GM18867 (cell line): ENCODE data around the gene HYAL3.

Experiments used
- ATAC-seq: cut with Tn5 transposase; IDR thresholded peaks from one replicate; pipeline ENCODE4 v1.9.1; 2021; ENCODE audit warnings: mild to moderate bottlenecking, moderate library complexity; ENCODE audit not compliant: unreplicated experiment

The HYAL3 gene

GRCh38 chr3:50298836-50299637 lies at the start of gene HYAL3, which contains the start of gene NAA80:
Gene HYAL3 (minus strand): TSS chr3:50299405. CDS start chr3:50295602, 3,803 bp downstream.
Gene NAA80 (minus strand): TSS chr3:50299405. CDS start chr3:50297463, 1,942 bp downstream.
- peak; percentile 84 for ATAC-seq

GRCh38 chr3:50347187-50347813 lies 48.1 kb upstream of the HYAL3 start:
- ATAC-seq: no peak

GRCh38 chr3:50345586-50346234 lies 46.5 kb upstream of the HYAL3 start, which contains the start of gene ZMYND10:
Gene ZMYND10 (minus strand): TSS chr3:50345732. CDS start chr3:50345579, 153 bp downstream.
- no peak for ATAC-seq

- no peak for ATAC-seq
Measured at GRCh38 chr3:50345008-50345407, 45.8 kb upstream of the HYAL3 start.

- ATAC-seq: no peak
Measured at GRCh38 chr3:50342813-50343633, 43.8 kb upstream of the HYAL3 start.

- no peak for ATAC-seq
Measured at GRCh38 chr3:50341996-50342650, 42.9 kb upstream of the HYAL3 start.

GRCh38 chr3:50341537-50341936 lies 42.3 kb upstream of the HYAL3 start:
- ATAC-seq: no peak

- ATAC-seq: no peak
Measured at GRCh38 chr3:50340448-50341329, 41.5 kb upstream of the HYAL3 start, which contains the start of gene RASSF1. Gene RASSF1 (minus strand): TSS chr3:50340836. CDS start chr3:50340805, 31 bp downstream.

GRCh38 chr3:50340147-50340447 lies 40.9 kb upstream of the HYAL3 start:
- no peak for ATAC-seq

GRCh38 chr3:50339485-50340146 lies 40.4 kb upstream of the HYAL3 start:
- no peak for ATAC-seq

- no peak for ATAC-seq
Measured at GRCh38 chr3:50338965-50339364, 39.8 kb upstream of the HYAL3 start.

- peak; percentile 69 for ATAC-seq
Measured at GRCh38 chr3:50337175-50337861, 38.1 kb upstream of the HYAL3 start.

GRCh38 chr3:50336452-50337174 lies 37.4 kb upstream of the HYAL3 start:
- peak; percentile 32 for ATAC-seq

- ATAC-seq: no peak
Measured at GRCh38 chr3:50334339-50335075, 35.3 kb upstream of the HYAL3 start.

- ATAC-seq: no peak
Measured at GRCh38 chr3:50333744-50334328, 34.6 kb upstream of the HYAL3 start.

- ATAC-seq: no peak
Measured at GRCh38 chr3:50331364-50331907, 32.2 kb upstream of the HYAL3 start.
